ENCODE measurements around the gene MAST3.
"Not testable (repeated sequence)": the region's sequence is repeated elsewhere in the genome, so short reads cannot be mapped to it uniquely, and the experiment has no call there.

The MAST3 gene

DNA sequence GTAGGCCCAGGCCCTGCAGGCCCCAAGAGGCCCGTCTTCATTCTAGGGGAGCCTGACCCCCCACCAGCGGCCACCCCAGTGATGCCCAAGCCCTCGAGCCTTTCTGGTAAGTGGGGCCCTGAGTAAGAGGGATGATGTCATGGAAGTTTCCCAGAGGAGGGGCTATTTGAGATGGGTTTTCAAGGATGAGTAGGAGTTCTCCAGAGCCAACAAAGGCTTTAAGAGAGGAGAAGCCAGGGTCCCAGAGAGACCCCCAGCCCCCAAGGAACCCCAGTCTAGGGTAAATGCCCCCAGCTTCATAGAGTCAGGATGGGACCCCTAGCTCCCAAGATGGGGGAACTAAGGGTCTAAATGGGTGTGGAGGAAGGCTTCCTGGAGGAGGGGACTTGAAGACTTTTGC lies 46.3 kb downstream of the MAST3 start:
- DNase-seq: no peak

DNA sequence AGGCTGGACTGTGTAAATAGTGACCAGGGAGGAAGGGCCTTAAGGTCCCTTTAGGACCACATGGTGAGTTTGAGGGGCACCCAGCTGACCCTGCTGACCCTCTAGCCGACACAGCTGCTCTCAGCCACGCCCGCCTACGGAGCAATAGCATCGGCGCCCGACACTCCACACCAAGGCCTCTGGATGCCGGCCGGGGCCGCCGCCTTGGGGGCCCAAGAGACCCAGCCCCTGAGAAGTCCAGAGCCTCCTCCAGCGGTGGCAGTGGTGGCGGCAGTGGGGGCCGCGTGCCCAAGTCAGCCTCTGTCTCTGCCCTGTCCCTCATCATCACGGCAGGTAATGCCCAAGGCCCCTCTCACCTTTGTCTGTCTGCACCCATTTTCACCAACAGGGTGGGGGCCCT lies 46.8 kb downstream of the MAST3 start:
- DNase-seq: no peak

DNA sequence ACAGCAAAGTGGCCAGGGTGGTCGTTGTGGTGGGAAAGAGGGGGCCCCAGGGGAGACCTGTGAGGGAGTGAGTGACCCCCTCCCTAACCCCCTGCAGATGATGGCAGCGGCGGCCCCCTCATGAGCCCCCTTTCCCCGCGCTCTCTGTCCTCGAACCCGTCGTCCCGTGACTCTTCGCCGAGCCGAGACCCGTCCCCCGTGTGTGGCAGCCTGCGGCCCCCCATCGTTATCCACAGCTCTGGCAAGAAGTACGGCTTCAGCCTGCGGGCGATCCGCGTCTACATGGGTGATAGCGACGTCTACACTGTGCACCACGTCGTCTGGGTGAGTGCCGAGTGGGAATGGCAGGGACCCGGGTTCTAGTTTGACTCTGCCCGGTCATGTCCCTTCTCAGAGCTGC lies 47.3 kb downstream of the MAST3 start:
- DNase-seq: no peak

DNA sequence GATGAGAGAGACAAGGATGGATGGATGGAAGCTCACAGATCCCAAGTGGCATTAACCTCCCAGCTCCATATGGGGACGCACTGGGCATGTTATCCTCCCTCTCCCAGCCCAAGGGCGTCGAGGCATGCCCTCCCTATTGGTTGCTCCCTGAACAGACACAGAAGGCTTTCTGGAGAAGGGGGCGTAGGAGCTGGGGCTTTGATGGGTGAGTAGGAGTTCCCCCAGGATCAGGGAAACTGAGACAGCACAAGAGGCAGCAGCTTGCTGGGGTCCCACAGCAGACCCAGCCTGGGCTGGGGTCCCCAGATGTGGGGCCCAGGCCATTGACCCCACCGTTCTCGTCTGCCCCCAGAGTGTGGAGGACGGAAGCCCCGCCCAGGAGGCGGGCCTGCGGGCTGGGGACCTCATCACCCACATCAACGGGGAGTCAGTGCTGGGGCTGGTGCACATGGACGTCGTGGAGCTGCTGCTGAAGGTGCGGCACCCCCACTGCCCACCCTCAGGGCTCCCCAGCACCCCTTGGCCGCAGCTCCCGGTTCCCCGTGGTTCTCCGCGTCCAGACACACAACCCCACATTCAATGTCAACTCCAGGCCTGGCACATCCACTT lies 47.9 kb downstream of the MAST3 start:
- DNase-seq: no peak

DNA sequence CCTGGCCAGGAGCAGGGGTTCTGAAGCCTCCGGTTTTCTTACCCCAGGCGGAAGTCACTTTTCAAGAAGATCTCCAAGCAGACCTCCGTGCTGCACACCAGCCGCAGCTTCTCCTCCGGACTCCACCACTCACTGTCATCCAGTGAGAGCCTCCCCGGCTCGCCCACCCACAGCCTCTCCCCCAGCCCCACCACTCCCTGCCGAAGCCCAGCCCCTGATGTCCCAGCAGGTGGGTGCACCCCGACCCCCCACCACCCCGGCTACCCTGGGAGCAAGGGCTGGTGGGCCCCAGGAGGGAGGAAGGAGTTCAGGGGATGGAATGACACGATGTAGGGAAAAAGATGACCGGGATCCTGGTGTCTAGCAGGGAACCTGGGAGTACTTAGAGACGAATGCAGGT lies 49.8 kb downstream of the MAST3 start:
- DNase-seq: no peak

DNA sequence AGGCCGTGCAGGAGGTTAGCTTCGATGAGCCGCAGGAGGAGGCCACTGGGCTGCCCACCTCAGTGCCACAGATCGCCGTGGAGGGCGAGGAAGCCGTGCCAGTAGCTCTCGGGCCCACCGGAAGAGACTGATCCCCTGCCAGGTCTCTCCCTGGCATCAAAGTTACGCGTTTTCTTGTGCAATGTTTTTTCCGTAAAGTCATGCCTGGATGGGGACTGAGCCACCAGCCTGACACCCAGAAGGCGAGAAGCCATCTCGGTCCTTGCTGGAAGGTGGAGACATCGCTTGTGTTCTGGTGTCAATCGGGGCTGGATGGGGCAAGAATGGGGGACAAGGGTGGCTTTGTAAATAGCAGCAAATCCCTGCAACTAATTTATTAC lies 52.0 kb downstream of the MAST3 start:
- no peak for DNase-seq

DNA sequence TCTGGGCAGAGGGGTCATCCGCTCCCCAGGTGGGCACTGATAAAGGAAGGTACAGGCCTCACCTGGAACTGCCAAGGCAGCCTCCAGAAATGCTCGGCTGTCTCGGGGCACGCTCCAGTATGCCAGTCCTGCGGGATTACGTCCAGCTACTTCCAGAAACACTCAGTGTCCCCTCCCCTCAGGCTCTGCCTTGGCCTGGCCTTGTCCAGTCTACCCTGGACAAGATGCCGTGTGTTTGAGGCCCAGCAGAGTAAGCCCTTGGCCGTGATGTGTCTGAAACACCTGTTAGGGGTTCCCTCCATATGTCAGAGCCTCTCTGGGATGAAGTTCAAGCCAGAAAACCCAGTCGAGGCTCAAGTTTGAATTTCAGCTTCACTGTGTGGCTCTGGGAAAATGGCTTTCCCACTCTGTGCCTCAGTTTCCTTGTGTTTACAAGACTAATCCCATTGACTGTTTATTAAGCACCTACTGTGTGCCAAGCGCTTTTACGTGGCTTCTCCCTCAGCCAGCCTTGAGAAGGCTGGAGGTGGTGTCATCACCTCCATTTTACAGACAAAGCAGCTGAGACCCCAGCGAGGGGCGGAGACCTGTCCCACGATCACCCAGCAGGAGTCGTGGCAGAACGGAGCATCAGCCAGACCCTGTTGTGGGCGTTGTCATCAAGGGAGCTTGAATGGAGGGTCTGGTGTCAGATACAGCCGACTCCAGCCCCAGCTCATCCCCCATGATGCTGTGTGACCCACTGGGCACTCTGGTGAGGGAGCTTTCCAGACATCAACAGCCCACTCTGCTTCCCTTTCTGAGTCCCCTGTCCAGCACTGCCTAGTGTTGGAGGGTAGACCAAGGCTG lies 53.4 kb downstream of the MAST3 start:
- DNase-seq: no peak

DNA sequence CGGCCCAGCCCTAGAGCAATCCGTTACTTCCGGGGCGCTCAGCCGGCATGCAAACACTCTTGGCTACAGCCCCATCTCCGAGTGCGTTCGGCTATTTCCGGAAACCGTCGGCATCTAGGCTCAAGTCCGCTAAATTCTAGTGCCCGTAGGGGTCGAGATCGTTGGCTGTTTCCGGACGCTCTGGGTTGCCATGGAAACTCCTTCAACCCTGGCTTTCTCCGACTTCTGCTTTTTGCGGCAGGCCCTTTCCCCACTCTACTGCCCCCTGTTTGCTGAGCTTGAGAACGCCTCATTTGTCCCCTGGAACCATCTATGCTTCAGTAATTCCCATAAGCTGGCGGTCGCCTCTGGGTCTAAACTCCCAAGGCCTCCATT lies 54.9 kb downstream of the MAST3 start:
- DNase-seq: peak; percentile 100

DNA sequence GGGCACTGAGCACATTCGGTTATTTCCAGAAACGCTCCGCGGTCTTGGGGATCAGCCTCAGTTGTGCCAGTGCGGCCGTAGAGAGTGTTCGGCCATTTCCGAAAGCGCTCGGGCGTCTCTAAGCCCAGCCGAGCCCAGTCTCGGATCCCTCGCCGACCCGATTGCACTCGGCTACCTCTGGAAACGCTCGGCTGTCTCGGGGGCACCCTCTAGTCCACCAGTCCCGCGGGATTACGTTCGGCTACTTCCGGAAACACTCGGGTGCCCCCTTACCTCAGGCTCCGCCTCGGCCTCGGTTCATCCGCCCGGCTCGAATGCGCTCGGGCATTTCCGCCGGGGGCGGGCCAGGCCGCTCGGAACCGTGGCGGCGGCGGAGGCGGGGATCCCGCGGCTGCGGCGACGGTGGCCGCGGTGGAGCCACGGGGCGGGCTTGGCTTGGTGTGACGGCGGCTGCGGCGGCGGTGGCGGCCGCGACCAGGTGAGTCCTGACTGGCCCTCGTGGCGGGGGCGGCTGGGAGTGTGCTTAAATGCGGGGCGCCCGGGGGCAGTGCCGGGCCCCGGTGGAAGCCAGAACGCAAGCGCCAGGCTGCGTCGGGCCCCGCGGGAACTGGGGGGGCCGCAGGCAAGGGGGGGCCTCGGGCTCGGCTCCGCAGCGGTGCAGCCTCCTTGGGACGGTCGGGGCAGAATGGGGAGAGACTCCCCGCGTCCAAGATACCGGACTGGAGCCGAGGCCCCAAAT lies 55.4 kb downstream of the MAST3 start, which contains the start of gene PIK3R2:
TSS of gene PIK3R2 (plus strand) at position 347 of the 739 bp plus-strand sequence. CDS start 2,717 bp downstream, outside the sequence.
- peak; percentile 100 for DNase-seq

DNA sequence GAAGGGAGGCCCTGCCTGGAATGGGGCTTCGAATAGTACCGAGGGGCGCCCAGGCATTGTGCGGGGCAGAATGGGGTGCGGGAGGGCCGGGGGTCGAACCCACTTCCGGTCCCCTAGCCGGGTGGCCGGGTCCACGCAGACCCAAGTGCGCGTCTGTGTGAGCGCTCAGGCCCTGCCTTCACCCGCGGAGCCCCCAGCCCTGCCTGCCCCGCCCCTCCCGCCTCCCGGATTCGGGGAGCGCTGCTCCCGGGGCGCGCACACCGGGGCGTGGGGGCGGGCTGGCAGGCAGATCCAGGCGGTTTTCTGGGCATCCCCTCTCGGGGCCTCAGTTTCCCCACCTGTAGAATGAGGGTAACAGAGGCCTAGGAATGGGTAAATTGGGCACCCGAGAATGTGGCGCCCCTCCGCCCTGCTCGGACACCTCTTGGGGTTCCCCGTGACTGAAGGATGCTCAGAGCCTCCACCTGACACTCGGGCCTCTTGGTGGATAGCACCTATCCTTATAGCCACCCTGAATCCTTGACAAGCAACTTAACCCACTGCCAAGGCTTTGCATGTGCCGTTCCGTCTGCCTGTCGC lies 56.1 kb downstream of the MAST3 start:
- DNase-seq: no peak

DNA sequence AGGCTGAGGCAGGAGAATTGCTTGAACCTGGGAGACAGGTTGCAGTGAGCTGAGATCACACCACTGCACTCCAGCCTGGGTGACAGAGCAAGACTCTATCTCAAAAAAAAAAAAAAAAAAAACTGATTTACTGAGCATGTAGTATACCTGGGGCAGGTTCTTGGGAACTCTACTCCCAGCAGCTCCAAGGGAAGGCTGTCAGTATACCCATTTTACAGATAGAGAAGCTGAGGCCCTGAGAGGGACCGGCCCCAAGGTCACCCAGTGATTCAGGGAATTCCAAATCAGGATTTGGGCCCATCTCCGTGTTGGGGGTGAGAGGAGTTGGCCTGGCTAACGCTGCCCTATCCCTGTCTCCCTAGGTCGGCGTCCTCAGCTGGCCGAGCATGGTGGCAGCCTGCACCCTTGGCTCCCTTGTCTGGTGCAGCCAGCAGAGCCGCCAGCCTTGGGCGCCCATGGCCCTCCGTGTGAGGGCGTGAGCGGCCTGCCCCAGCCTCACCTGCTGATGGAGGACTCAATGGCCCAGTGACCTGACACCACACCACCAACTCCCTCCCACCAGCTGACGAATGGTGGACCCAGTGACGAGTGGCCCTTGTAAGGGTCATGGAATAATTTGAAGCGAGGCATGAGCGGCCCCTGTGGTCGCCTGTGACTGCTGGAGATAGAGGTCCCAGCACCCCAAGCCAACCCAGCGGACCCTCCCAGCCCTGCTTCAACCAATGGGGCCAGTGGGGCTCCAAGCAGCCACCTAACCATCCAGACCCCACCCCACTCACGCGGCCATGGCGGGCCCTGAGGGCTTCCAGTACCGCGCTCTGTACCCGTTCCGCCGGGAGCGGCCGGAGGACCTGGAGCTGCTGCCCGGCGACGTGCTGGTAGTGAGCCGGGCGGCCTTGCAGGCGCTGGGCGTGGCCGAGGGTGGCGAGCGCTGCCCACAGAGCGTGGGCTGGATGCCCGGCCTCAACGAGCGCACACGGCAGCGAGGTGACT lies 57.8 kb downstream of the MAST3 start:
- no peak for DNase-seq

DNA sequence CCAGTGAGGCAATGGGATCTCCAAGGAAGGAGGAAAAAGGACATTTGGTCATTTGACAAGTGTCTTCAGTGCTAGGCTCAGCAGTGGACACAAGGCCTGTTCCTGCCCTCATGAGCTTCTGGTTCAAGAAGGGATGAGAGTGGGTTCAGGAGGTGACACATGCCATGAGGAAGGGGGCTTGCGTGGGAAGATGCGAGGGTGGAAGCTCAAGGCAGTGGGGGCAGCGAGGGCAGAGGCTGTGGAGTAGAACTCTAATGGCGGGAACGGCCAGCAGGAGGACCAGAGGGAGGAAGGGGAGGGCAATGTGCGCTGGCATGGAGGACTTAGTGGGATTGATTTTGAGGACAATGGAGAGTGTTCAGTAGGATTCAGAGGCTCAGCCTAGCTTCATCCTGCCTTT lies 58.7 kb downstream of the MAST3 start:
- no peak for DNase-seq

DNA sequence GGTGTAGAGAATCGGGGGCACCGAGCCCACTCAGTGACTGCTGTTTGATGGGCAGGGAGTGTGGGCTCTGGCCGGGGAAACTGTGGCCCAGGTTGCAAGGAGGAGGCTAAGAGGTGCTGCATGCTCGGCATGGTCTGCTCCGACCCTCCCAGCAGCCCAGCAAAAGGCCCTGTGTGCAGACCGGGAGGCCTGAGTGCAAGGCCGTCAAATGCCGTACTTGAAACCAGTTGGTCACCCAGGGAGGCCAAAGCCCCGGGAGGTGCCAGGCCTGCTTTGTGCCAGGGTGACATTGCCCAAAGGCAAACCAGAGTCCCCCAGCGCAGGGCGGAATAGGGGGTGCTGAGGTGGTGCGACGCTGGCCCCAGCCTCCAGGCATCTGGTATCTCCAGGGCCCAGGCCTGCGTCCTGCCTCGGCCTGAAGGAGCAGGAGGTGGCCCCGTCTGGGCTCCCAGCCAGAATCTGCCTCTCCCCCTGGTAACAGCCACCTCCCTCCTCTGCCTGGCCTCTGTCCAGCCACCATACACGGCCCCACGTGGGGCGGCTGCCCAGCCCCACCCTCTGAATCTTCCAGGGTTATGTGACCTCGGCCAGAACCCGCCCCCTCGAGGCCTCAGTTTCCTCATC lies 59.4 kb downstream of the MAST3 start:
- DNase-seq: peak; percentile 76

DNA sequence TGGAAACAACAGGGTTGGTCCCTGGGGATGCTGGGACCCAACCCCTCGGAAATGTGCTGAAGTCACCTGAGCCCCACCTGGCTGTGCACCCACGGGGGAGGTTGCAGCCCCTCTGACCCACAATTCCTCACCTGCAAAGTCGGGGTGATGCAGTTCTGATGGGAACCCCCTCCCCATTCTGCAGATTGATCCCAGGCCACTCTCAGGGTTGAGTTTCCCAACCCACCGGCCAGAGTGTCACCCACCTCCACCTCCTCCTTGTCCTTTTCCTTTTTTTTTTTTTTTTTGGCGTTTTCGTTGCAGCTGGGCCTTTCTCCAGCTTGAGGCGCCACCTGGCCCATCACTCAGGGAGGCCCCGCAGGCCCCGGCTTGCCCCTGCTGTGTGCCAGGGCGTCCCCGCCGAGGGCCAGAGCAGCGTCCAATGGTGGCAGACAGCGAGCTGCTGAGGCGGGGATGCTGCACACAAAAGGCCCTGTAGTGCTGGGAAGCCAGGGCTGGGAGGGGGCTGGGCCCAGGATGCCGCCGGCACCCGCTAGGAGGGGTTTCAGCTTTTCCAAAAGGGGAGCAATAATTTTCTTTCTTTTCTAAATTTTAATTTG lies 60.0 kb downstream of the MAST3 start:
- peak; percentile 77 for DNase-seq

DNA sequence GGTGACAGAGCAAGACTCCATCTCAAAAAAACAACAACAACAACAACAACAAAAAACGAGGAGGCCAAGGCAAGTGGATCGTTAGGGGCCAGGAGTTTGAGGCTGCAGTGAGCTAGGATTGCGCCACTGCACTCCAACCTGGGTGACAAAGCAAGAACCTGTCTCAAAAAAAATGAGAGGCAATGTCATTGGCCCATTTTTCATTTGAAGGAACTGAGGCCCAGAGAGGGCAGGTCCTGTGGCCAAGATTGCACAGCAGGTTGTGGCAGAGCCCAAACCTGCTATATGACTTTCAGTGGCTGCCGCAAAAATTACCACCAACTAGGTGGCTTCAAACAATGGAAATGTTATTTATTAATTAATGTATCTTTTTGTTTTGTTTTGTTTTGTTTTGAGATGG lies 60.9 kb downstream of the MAST3 start:
- no peak for DNase-seq

DNA sequence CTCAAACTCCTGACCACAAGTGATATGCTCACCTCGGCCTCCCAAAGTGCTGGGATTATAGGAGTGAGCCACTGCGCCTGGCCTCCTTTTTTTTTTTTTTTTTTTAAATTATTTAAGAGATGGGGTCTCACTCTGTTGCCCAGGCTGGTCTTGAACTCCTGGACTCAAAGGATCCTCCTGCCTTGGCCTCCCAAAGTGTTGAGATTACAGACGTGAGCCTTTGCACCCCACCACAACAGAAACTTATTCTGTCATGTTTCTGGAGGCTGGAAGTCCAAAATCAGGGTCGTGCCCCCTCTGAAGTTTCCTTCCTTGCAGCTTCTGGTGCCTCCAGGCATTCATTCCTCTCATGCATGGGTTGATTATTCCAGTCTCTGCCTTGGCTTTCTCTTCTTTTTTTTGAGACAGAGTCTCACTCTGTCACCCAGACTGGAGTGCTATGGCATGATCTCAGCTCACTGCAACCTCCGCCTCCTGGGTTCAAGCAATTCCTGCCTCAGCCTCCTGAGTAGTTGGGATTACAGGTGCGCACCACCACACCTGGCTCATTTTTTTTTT lies 61.6 kb downstream of the MAST3 start:
- not testable (repeated sequence) for DNase-seq

DNA sequence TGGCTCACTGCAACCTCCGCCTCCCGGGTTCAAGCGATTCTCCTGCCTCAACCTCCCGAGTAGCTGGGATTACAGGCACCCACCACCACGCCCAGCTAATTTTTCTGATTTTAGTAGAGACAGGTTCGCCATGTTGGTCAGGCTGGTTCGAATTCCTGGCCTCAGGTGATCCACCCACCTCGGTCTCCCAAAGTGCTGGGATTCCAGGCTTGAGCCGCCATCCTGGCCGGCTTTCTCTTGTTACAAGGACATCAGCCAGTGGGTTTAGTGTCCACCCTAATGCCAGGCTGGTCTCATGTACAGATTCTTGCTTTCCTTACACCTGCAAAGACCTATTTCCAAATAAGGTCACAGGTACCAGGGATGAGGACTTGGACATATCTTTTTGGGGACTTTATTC lies 62.2 kb downstream of the MAST3 start:
- DNase-seq: no peak

DNA sequence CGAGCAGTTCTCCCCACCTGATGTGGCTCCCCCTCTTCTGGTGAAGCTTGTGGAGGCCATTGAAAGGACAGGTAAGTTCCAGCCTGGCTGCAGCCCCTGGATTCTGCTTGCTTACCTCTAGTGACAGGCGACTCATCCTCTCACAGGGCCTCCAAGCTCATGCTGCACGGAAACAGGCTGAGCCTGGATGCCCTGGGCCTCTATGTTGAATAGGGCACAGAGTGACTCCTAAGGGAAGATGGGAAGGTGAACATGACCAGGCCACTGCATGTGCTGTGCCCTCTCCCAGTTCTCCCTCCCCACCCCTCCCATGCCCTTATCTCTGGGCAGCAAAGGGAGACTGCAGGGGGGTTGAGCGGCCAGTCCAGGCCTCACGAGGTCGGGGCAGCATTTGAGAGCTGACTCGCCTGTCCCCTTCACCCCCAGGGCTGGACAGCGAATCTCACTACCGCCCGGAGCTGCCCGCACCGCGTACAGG lies 63.0 kb downstream of the MAST3 start:
- DNase-seq: no peak

DNA sequence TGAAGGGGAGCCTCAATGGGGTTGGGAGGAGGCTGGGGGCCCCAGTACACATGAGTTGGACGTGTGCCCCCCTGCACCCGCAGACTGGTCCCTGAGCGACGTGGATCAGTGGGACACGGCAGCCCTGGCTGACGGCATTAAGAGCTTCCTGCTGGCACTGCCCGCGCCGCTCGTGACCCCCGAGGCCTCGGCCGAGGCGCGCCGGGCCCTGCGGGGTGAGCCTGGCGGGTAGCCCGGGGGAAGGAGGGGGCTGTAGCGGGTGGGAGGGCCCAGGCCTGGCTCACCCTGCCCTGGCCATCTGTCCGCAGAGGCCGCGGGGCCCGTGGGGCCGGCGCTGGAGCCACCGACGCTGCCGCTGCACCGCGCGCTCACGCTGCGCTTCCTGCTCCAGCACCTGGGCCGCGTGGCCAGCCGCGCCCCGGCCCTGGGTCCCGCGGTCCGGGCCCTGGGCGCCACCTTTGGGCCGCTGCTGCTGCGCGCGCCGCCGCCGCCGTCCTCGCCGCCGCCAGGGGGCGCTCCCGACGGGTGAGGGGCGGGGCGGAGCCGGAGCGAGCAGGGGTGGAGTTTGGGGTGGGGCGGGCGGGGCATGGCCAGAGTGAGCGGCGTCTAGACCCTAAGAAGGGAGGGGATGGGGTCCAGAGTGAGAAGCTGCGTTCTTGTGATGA lies 63.5 kb downstream of the MAST3 start:
- peak; percentile 85 for DNase-seq

DNA sequence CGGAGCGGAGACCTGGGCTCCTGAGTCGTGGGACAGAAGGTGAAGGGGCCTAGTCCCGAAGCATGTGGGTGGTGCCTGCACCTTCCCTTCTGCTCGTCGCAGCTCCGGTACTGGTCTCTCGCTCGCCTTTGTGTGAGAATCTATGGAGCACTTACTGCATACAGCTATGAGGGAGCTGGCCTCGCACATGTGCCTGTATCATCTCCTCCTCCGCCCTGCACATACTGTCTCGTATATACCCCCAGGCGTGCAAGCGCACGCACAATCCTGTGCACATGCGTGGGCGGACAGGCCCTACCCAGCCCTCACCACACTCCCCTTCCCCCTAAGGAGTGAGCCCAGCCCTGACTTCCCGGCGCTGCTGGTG lies 64.0 kb downstream of the MAST3 start:
- no peak for DNase-seq
